IPS DF 6.9 (cell line): ENCODE results near the gene WNT5A.

Experiments
- DNase-seq: peaks from one replicate; pipeline ENCODE4 v3.0.0-alpha.2; 2013; ENCODE audit warnings: low read depth, low spot score
- H3K27ac ChIP-seq: one replicate; pipeline ENCODE4 v1.5.1; 2013; ENCODE audit warnings: low read length, control low read depth
- H3K27me3 ChIP-seq: 2 replicates; pipeline ENCODE4 v1.6.1; 2013; ENCODE audit warnings: mild to moderate bottlenecking, low read length; ENCODE audit not compliant: control insufficient read depth, insufficient read depth
- H3K36me3 ChIP-seq: 2 replicates; pipeline ENCODE4 v1.6.1; 2013; ENCODE audit warnings: low read length; ENCODE audit not compliant: control insufficient read depth, insufficient read depth
- H3K4me1 ChIP-seq: 2 replicates; pipeline ENCODE4 v1.6.1; 2013; ENCODE audit warnings: low read length; ENCODE audit not compliant: control insufficient read depth, insufficient read depth
- H3K4me3 ChIP-seq: 2 replicates; pipeline ENCODE4 v1.5.1; 2013; ENCODE audit warnings: mild to moderate bottlenecking, low read length
- H3K9me3 ChIP-seq: 2 replicates; pipeline ENCODE4 v1.6.1; 2013; ENCODE audit warnings: low read length, inconsistent platforms; ENCODE audit not compliant: control insufficient read depth, insufficient read depth
- WGBS: extraction: QIAGEN DNeasy Blood & Tissue Kit; methylation state at CpG from one replicate; pipeline ENCODE4 v1.1.7; 2013; ENCODE audit warnings: mixed read lengths, missing lambda C conversion rate; ENCODE audit not compliant: insufficient read length, insufficient coverage; 5-methylcytosine and 5-hydroxymethylcytosine counted together

The WNT5A gene

DNA sequence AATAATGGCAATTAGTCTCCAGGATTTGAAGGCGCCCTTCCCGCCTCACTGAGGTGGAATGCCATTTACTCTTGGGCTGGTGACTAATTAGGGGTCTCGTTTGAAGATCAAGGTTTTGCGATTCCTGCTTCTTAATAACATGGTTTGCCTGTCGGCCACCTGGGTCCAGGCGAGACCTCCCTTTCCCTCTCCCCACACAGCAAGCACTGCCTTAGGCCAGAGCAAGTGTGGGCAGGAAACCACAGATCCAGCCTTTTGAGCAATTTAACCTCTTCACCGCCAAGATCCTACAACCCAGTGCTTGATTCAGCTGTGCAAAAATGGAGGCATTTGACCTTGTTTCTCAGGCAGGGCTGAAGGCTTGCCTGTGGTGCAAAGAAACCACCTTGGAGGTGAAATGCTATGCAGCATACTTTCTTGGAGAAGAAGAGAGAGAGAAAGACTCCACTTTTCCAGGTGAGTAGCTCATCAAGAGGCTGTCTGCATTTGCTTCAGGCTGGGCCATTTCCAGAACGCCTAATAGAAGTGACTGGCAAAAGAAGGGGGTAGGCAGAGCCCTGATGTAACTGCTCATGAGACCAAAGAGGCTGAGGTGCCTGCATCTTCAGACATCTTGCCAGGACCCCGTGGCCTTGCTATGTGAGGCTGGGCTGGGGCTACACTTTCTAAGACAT is 34.1 kb upstream of the WNT5A start:
- no peak for DNase-seq
- Histone ChIP-seq H3K4me1 (peaks cover 2% of the 10 kb centered on the region; the same call in 1 of the 2 replicates), H3K4me3 (no peak overlapping the region), H3K27ac (no peak overlapping the region), H3K27me3 (no peaks in the 10 kb centered on the region), H3K9me3 (no peaks in the 10 kb centered on the region), H3K36me3 (no peaks in the 10 kb centered on the region)
- no CpG with 5 or more reads among the region's 9 CpGs for WGBS

DNA sequence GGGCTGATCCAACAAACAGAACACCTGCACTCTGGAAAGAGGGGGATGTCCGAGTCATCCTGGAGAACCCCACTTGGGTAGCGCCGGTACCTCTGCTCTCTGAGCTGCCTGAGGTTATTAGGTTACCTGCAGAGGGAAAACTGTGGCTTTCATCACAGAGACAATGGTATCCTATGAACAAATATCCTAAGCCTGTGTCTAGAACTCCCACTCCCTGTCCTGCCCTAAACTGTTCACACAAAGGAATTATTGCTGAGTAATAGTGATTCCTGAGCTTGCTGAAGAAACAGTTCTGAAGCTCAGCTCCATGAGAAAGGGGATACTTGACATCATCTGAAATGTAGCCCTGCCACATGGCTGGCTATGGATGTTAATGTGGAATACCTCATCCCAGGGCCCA is 31.9 kb upstream of the WNT5A start:
- Histone ChIP-seq H3K27me3 (no peaks in the 10 kb centered on the region), H3K9me3 (no peaks in the 10 kb centered on the region), H3K4me1 (peaks cover 2% of the 10 kb centered on the region; the same call in 1 of the 2 replicates), H3K36me3 (no peaks in the 10 kb centered on the region), H3K27ac (no peak overlapping the region), H3K4me3 (no peak overlapping the region)
- no CpG with 5 or more reads among the region's 3 CpGs for WGBS
- DNase-seq, result no peak

DNA sequence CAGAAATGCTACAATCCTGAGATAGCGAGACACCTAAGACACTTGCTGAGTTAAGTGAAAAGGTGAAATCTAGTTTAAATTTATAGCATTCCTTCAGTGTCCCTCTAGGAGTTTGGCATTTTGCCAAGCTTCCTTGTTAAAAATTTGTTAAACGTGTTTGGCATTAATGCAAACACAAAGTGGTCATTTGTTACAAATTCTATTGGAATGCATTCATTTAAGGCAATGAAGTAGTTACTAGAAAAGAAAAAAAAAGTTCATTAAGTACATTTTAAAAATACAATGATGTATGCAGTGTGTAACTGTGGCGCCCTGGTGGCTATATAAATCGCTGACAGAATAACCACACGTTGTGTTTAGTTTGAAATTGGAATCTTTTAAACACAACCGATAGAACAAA is 31.3 kb upstream of the WNT5A start:
- no peak for DNase-seq

DNA sequence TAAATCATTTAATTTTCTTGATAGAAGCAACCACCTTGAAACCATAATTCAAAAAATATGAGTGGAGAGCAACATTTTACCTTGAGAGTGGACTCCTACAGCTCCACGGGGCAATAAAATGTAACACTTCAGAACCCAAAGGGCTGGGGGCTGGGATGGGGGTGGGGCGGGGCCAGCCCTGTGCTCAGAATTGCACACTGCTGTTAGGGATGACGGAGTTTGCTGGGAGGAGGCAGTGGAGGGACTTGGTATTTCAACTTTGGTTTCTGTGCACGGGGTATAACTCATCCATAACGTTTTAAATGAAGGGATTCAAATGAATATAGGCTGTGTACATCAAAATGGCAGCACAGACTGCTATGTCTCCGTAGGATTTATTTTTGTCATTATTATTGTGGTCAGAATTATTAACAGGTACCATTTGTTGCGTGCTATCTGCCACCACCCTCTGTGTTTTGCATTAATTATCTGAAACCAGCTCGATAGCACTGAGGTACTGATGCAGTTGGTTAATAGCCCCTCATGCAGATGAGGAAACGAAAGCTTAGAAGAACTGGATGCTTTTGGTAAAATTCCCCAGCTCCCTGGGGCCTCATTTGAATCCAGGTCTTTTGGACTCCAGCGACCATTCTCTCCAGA is 29.4 kb upstream of the WNT5A start:
- no peaks in the 10 kb centered on the region for H3K9me3 ChIP-seq
- WGBS, result no CpG with 5 or more reads among the region's 10 CpGs
- H3K27me3 ChIP-seq, result no peaks in the 10 kb centered on the region
- no peak overlapping the region for H3K4me3 ChIP-seq
- no peak for DNase-seq
- H3K36me3 ChIP-seq, result no peaks in the 10 kb centered on the region
- no peak overlapping the region for H3K27ac ChIP-seq
- peaks cover 5% of the 10 kb centered on the region; the same call in 1 of the 2 replicates for H3K4me1 ChIP-seq

More for the DNA sequence above, 31.3 kb upstream of the WNT5A start:
- Histone ChIP-seq H3K36me3 (no peaks in the 10 kb centered on the region), H3K27me3 (no peaks in the 10 kb centered on the region), H3K4me3 (no peak overlapping the region), H3K4me1 (peaks cover 2% of the 10 kb centered on the region; the same call in 1 of the 2 replicates), H3K9me3 (no peaks in the 10 kb centered on the region), H3K27ac (no peak overlapping the region)
- no CpG with 5 or more reads among the region's 6 CpGs for WGBS

DNA sequence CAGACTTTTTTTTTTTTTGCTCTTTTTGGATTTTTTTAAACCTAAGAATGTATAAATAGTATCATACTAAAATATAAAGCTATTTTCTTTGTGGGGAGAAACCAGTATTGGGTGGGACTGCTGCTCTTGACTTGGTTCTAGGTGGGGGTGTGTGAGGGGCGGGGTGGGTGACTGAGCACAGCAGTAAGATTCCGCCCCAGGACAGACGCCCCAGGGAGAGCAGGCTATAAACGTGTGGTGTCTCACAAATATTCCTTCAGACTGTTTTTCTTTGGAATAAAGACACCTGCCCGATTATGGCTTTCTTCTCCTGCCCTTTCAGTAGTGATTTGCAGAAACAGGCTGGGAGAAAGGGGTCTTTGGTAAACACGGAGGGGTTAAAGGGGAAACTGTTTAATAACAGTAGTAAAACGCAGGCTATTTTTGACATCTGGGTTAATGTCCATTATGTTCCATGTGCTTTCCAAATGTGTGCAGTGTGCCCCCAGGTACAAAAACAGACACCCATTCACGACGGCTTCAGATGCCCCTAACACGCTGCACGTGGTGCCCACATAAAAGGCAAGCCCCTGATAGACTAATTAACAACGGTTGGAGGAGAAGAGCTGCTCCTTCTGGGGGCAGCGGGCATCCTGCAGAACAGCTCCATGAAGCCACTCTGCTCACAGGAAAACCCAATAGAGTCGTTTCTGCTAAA is 28.6 kb upstream of the WNT5A start:
- no peak overlapping the region for H3K27ac ChIP-seq
- H3K9me3 ChIP-seq, result no peaks in the 10 kb centered on the region
- no peaks in the 10 kb centered on the region for H3K27me3 ChIP-seq
- no peak for DNase-seq
- no peak overlapping the region for H3K4me3 ChIP-seq
- peaks cover 4% of the 10 kb centered on the region; the same call in 1 of the 2 replicates for H3K4me1 ChIP-seq
- H3K36me3 ChIP-seq, result no peaks in the 10 kb centered on the region
- WGBS, result no CpG with 5 or more reads among the region's 14 CpGs

DNA sequence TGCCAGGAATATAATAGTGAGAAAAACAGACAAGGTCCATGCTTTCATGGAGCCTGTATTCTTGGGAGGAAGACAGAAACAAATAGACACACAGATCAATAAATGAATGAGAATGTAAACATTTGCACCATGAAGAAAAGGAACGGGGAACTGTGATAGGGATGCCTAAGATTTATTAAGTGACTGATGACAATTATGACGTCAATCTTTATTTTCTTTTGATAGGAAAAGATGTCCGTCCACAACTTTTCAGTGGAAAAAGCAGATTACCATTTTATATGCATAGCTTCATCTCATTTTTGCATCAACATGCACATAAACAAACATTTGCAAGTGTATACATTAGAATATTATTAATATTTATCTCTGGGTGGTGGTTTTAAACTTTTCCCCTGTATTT is 27.9 kb upstream of the WNT5A start:
- DNase-seq, result no peak
- no peaks in the 10 kb centered on the region for H3K27me3 ChIP-seq

DNA sequence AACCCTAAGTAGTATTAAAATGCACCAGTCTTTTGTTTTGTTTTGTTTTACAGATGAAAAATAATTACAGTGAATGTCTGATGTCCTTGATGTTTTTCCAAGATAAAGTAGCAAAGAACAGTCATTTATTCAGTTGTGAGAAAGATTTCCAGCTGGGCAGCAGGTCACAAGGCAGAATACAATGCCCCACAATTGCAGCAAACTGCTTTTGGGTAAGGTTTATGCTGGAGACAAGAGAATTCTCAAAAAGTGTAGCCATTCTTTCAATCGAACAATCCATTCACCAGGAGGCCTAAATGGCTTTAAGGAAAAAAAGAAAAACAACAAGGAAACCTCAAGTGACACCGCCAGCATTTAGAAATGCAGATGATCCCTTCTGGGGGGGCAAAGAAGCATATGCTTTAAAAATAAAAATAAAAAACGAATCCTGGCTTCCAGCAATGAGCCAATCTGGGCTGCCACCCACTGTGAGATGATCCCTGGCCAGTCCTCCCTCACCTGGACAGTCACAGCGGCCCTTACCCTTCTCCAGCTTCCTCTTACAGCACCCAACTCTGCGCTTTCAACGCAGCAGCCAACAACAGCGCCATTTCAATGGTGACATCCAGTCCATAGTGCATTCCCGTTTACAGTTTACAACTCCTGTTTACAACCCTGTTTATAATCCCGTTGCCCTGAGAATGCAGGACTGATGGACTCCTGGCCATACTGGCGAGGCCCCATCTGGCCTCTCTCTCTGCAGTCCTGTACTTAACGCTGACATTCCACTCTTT is 25.7 kb upstream of the WNT5A start:
- Histone ChIP-seq H3K27ac (no peak overlapping the region), H3K9me3 (no peaks in the 10 kb centered on the region), H3K27me3 (no peaks in the 10 kb centered on the region), H3K4me3 (no peak overlapping the region), H3K4me1 (peaks cover 4% of the 10 kb centered on the region; the same call in 1 of the 2 replicates), H3K36me3 (no peaks in the 10 kb centered on the region)
- no CpG with 5 or more reads among the region's 11 CpGs for WGBS
- DNase-seq, result no peak

More for the DNA sequence above, 27.9 kb upstream of the WNT5A start:
- Histone ChIP-seq H3K27ac (no peak overlapping the region), H3K9me3 (no peaks in the 10 kb centered on the region), H3K4me1 (peaks cover 4% of the 10 kb centered on the region; the same call in 1 of the 2 replicates), H3K4me3 (no peak overlapping the region), H3K36me3 (no peaks in the 10 kb centered on the region)
- WGBS, result no CpG with 5 or more reads among the region's 3 CpGs

DNA sequence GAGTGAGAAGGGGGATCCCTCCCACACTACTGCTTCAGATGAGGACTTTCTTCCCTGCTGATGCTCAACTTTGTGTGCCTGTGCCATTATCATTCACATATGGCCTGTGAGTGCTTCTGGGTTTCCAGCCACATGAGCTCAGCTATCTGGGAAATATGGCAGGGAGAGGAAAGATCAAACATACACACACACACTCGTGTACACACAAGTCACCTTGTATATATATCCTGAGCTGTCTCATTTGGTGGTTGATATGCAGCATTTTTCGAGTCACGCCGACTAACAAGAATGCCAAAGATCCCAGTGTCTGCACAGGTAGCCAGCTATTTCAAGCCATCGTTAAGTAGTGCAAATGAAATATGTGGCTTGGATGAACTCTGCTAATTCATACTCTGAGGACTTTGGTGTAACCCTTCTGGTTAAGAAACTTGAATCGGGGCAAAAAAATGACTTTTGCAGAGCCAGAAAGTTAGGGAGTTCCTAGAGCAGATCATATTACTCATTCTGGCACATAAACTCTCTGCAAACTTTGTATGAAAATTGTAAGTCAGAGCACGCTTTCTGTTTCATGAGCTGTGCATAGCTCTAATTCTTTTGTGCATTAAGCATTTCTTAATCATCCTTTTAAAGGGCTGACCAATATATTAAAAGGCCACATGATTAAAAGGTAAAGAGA is 24.9 kb upstream of the WNT5A start:
- no peak for DNase-seq
- no peaks in the 10 kb centered on the region for H3K27me3 ChIP-seq
- no peak overlapping the region for H3K27ac ChIP-seq
- H3K4me3 ChIP-seq, result no peak overlapping the region
- no peaks in the 10 kb centered on the region for H3K36me3 ChIP-seq
- no CpG with 5 or more reads among the region's 7 CpGs for WGBS
- H3K9me3 ChIP-seq, result no peaks in the 10 kb centered on the region
- peaks cover 4% of the 10 kb centered on the region; the same call in 1 of the 2 replicates for H3K4me1 ChIP-seq

DNA sequence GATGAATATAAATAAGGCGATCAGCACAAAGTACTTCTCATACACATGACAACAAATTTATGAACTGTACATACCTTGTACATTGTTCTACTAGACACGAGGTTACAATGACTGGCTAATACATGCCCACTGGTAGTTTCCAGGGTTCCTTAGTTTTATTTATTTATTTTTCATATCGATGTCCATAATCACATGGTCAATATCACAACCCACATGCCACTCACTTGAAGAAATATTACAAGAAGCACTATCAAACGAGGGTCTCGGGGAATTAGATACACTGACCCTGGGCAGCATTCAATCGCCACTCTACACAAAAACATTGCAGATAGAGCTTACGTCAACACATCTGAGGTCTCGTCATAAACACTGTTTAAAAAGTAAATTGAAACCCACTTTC is 21.2 kb upstream of the WNT5A start:
- peaks cover 4% of the 10 kb centered on the region for H3K4me1 ChIP-seq
- DNase-seq, result no peak
- H3K9me3 ChIP-seq, result no peaks in the 10 kb centered on the region
- H3K4me3 ChIP-seq, result no peak overlapping the region
- H3K27me3 ChIP-seq, result no peaks in the 10 kb centered on the region
- WGBS, result no CpG with 5 or more reads among the region's 8 CpGs
- no peaks in the 10 kb centered on the region for H3K36me3 ChIP-seq
- no peak overlapping the region for H3K27ac ChIP-seq

DNA sequence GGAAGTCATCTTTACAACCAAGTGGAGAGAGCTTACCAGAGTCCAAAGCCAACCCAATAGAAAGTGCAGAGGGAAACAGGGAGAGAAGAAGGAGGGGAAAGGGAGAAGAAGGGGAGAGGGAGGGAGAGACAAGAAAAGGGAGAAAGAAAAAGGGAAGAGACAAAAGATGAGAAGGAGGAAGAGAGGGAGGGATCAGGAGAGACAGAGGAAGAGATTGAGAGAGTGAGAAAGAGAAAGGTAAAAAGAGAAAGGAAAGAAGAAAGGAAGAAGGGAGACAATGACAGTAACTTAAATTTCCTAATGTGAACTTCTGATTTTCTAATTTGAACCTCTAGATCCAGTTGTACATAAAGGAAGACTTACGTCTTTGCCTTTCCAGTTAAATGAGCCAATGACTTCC is 20.7 kb upstream of the WNT5A start:
- Histone ChIP-seq H3K4me1 (peaks cover 4% of the 10 kb centered on the region), H3K36me3 (no peaks in the 10 kb centered on the region), H3K27ac (no peak overlapping the region), H3K9me3 (no peaks in the 10 kb centered on the region), H3K27me3 (no peaks in the 10 kb centered on the region), H3K4me3 (no peak overlapping the region)
- DNase-seq, result no peak
- no CpG with 5 or more reads among the region's 1 CpG for WGBS
